Immature natural killer cell (primary cell): Measurements from ENCODE around the gene FAM217B. TPM values are rescaled to one million over a fixed set of nuclear protein-coding genes. Genes with fewer than 3 reads are reported as not detected.

Experiments
- DNase-seq, 3 donors: peaks; one replicate each; pipeline ENCODE4 v3.0.0; 2022; ENCODE audit warnings: mixed read lengths in 1 of 3
- H3K27ac Mint-ChIP-seq, 6 donors: one replicate each; pipeline ENCODE4 v1.8.0; 2020; ENCODE audit warnings: mixed read lengths in 6 of 6, mild to moderate bottlenecking in 5 of 6, inconsistent platforms in 4 of 6, moderate library complexity in 3 of 6
- H3K27me3 Mint-ChIP-seq, 3 donors: one replicate each; pipeline ENCODE4 v1.8.0; 2020 to 2021; ENCODE audit warnings: low read depth in 3 of 3, mild to moderate bottlenecking in 3 of 3, mixed read lengths in 3 of 3, moderate library complexity in 3 of 3, inconsistent platforms in 1 of 3
- H3K36me3 Mint-ChIP-seq, 3 donors: one replicate each; pipeline ENCODE4 v1.8.0; 2020; ENCODE audit warnings: mixed read lengths in 3 of 3, inconsistent platforms in 2 of 3, mild to moderate bottlenecking in 2 of 3
- H3K4me1 Mint-ChIP-seq, 2 donors: one replicate each; pipeline ENCODE4 v1.8.0; 2020; ENCODE audit warnings: inconsistent platforms in 2 of 2, mild to moderate bottlenecking in 2 of 2, mixed read lengths in 2 of 2, moderate library complexity in 1 of 2
- H3K4me3 Mint-ChIP-seq, 5 donors: one replicate each; pipeline ENCODE4 v1.8.0; 2020; ENCODE audit warnings: mild to moderate bottlenecking in 5 of 5, mixed read lengths in 5 of 5, inconsistent platforms in 3 of 5, moderate library complexity in 3 of 5
- H3K9me3 Mint-ChIP-seq, 6 donors: one replicate each; pipeline ENCODE4 v1.8.0; 2020; ENCODE audit warnings: mild to moderate bottlenecking in 6 of 6, mixed read lengths in 6 of 6, inconsistent platforms in 4 of 6, moderate library complexity in 3 of 6
- polyA plus RNA-seq, 3 donors: library from polyadenylated mRNA; unstranded; fragments of 300-500 nt; fragmentation: Illumina TruSeq; gene quantifications; one replicate each; pipeline ENCODE4 v1.2.3, GENCODE V29; 2021

Gene FAM217B
- polyA plus RNA-seq, 3 donors from 2014 or later, result 8.4 to 26.8 (median 25.6) TPM

DNA sequence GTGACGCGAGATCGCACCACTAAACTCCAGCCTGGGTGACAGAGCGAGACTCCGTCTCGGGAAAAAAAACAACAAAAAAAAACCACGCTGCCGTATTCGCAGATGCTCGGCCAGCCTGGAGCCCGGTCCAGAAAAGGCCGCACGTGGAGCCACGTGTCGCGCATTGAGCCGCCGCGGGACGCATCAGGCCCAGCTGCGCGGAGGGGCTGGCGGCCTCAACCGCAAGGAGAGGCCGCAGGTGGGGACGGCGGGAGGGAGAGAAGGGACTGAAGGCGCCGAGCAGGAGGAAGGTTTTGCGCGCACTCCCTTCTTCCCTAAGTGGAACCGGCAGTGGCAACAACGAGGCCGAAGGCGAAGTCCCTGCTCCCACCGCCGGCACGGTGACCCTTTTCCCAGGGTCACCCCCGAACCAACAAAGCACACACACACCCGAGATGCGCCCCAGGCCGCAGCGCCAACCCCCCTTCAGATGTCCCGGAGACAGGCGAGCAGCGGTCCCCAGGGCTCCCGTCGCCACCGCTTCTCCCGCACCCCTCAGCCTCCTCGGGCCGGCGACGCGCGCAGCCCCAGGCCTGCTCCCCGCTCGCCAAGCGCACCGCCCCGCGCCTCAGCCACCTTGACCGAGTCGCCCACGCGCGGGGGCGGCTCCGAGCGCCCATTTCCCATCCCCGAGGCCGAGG is 7.4 kb upstream of the FAM217B start:
- Mint-ChIP-seq H3K36me3 (no peaks in the 10 kb centered on the region), H3K4me1 (peaks cover 12 to 43% of the 10 kb centered on the region in 2 donors), H3K27me3 (peaks cover 0 to 10% (median 2%) of the 10 kb centered on the region in 3 donors), H3K4me3 (peak overlapping the region; percentile 40 to 73 (median 65)), H3K9me3 (no peaks in the 10 kb centered on the region), H3K27ac (peak overlapping the region in 1 of 6 donors; percentile 67)
- no peak for DNase-seq

GRCh38 chr20:59933296-59933848 is 6.8 kb upstream of the FAM217B start, which contains the start of gene SYCP2:
TSS of gene SYCP2 (minus strand) at chr20:59933637. CDS start at chr20:59922413, 11,224 bp downstream.
- H3K9me3 Mint-ChIP-seq, result no peaks in the 10 kb centered on the region
- H3K27me3 Mint-ChIP-seq, result peaks cover 0 to 10% (median 2%) of the 10 kb centered on the region in 3 donors
- peak within 1 kb of the TSS in 2 of 6 donors; percentile 59 to 67 for H3K27ac Mint-ChIP-seq
- peak; percentile 40 to 77 (median 61) for DNase-seq
- H3K4me3 Mint-ChIP-seq, result peak within 1 kb of the TSS; percentile 75 to 85 (median 75)
- H3K36me3 Mint-ChIP-seq, result no peaks in the 10 kb centered on the region
- peaks cover 18 to 50% of the 10 kb centered on the region in 2 donors for H3K4me1 Mint-ChIP-seq

- peak overlapping the region in 1 of 6 donors; percentile 59 for H3K27ac Mint-ChIP-seq
- DNase-seq, result peak; percentile 73 to 81 (median 79)
- peaks cover 3 to 14% (median 6%) of the 10 kb centered on the region in 3 donors for H3K27me3 Mint-ChIP-seq
- no peaks in the 10 kb centered on the region for H3K9me3 Mint-ChIP-seq
- H3K4me1 Mint-ChIP-seq, result peaks cover 24 to 56% of the 10 kb centered on the region in 2 donors
- H3K36me3 Mint-ChIP-seq, result no peaks in the 10 kb centered on the region
- H3K4me3 Mint-ChIP-seq, result peak overlapping the region; percentile 75 to 85 (median 75)
Observed at GRCh38 chr20:59933849-59934585, 6.2 kb upstream of the FAM217B start.

DNA sequence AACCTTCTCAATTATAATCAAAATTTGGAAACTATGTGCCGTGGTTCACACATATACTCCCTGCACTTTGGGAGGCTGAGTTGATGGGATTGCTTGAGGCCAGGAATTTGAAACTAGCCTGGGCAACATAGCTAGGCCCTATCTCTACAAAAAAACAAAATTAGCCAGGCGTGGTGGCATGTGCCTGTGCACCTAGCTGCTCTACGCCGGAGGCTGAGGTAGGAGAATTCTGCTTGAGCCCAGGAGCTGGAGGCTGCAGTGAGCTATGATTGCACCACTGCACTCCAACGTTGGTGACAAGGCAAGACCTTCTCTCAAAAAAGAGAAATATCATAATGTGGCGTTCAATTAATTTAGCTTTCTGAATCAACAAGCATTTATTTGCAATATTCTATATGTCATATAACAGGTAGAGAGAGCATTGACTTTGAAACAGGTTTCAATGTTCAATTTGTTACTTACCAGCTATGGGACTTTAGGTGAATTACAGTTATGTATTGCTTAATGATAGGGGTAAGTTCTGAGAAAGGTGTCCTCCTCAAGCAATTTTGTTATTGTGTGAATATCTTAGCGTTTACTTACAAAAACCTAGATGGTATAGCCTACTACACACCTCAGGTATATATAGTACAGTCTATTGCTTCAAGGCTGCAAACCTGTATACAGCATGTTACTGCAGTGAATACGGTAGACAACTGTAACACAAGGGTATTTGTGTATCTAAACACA is 4.6 kb upstream of the FAM217B start:
- Mint-ChIP-seq H3K4me3 (peak overlapping the region in 3 of 5 donors; percentile 33 to 42 (median 41)), H3K36me3 (no peaks in the 10 kb centered on the region), H3K27me3 (peaks cover 3 to 16% (median 8%) of the 10 kb centered on the region in 3 donors), H3K9me3 (no peaks in the 10 kb centered on the region), H3K4me1 (peaks cover 30 to 64% of the 10 kb centered on the region in 2 donors), H3K27ac (peak overlapping the region in 2 of 6 donors; percentile 28 to 40)
- DNase-seq, result no peak

GRCh38 chr20:59936409-59936808 is 3.8 kb upstream of the FAM217B start:
- no peaks in the 10 kb centered on the region for H3K9me3 Mint-ChIP-seq
- no peak for DNase-seq
- no peak overlapping the region for H3K27ac Mint-ChIP-seq
- H3K4me1 Mint-ChIP-seq, result peaks cover 38 to 72% of the 10 kb centered on the region in 2 donors
- no peaks in the 10 kb centered on the region for H3K36me3 Mint-ChIP-seq
- H3K27me3 Mint-ChIP-seq, result peaks cover 3 to 18% (median 8%) of the 10 kb centered on the region in 3 donors
- H3K4me3 Mint-ChIP-seq, result peak overlapping the region in 1 of 5 donors; percentile 19

- Mint-ChIP-seq H3K4me3 (peak overlapping the region in 1 of 5 donors; percentile 21), H3K9me3 (no peaks in the 10 kb centered on the region), H3K36me3 (no peaks in the 10 kb centered on the region), H3K27ac (no peak overlapping the region), H3K4me1 (peaks cover 38 to 74% of the 10 kb centered on the region in 2 donors), H3K27me3 (peaks cover 3 to 18% (median 8%) of the 10 kb centered on the region in 3 donors)
- DNase-seq, result no peak
Observed at GRCh38 chr20:59937150-59937549, 3.0 kb upstream of the FAM217B start.

GRCh38 chr20:59938221-59938620 is 2.0 kb upstream of the FAM217B start:
- peaks cover 3 to 18% (median 7%) of the 10 kb centered on the region in 3 donors for H3K27me3 Mint-ChIP-seq
- no peaks in the 10 kb centered on the region for H3K9me3 Mint-ChIP-seq
- H3K4me1 Mint-ChIP-seq, result peaks cover 37 to 77% of the 10 kb centered on the region in 2 donors
- peak overlapping the region in 5 of 6 donors; percentile 43 to 81 (median 78) for H3K27ac Mint-ChIP-seq
- no peak for DNase-seq
- H3K36me3 Mint-ChIP-seq, result peaks cover 0 to 3% (median 2%) of the 10 kb centered on the region in 3 donors
- peak overlapping the region; percentile 80 to 93 (median 86) for H3K4me3 Mint-ChIP-seq

DNA sequence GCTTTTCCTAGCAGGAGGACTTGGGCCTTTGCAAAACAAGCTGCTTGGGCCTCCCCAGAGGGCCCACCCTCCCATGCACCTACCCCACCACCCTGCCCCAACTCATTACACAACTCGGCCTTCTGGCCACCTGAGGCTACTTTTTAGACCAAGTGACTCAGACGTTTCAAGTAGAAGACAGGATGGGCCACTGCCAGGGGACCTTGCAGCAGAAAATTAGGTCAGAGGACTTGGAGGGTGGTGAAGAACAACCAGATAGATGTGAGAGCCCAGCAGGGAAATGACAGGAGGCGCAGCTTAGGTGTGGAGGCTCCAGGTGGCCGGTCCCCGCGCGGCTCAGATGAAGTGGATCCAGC is 1.5 kb upstream of the FAM217B start:
- peaks cover 37 to 77% of the 10 kb centered on the region in 2 donors for H3K4me1 Mint-ChIP-seq
- H3K27ac Mint-ChIP-seq, result peak overlapping the region; percentile 59 to 81 (median 77)
- peaks cover 3 to 15% (median 7%) of the 10 kb centered on the region in 3 donors for H3K27me3 Mint-ChIP-seq
- H3K4me3 Mint-ChIP-seq, result peak overlapping the region; percentile 80 to 93 (median 86)
- DNase-seq, result no peak
- H3K36me3 Mint-ChIP-seq, result peaks cover 0 to 3% (median 3%) of the 10 kb centered on the region in 3 donors
- no peaks in the 10 kb centered on the region for H3K9me3 Mint-ChIP-seq

- peak overlapping the region in 4 of 6 donors; percentile 76 to 98 (median 79) for H3K27ac Mint-ChIP-seq
- peaks cover 35 to 74% of the 10 kb centered on the region in 2 donors for H3K4me1 Mint-ChIP-seq
- H3K27me3 Mint-ChIP-seq, result peaks cover 3 to 11% (median 7%) of the 10 kb centered on the region in 3 donors
- no peak for DNase-seq
- peak overlapping the region; percentile 92 to 98 (median 95) for H3K4me3 Mint-ChIP-seq
- peaks cover 3 to 9% (median 9%) of the 10 kb centered on the region in 3 donors for H3K36me3 Mint-ChIP-seq
- H3K9me3 Mint-ChIP-seq, result no peaks in the 10 kb centered on the region
Observed at GRCh38 chr20:59939052-59939878, 924 bp upstream of the FAM217B start.

DNA sequence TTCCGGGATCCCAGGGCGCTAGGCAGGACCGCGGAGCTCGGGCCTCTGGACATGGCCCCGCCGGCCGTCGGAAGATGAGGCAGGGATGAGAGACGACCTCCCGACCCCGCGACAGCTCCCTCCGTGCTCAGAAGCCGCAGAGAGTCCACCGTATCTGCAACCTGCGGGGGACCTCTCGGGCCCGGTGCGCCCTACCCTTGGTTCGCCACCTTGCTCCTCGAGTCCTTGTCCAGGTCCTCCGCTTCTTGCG is 385 bp upstream of the FAM217B start:
- peaks cover 8 to 14% (median 14%) of the 10 kb centered on the region in 3 donors for H3K36me3 Mint-ChIP-seq
- H3K4me1 Mint-ChIP-seq, result peaks cover 35 to 69% of the 10 kb centered on the region in 2 donors
- H3K4me3 Mint-ChIP-seq, result peak overlapping the region; percentile 91 to 98 (median 95)
- no peak for DNase-seq
- H3K27me3 Mint-ChIP-seq, result peaks cover 3 to 10% (median 7%) of the 10 kb centered on the region in 3 donors
- H3K27ac Mint-ChIP-seq, result peak overlapping the region; percentile 81 to 98 (median 90)
- H3K9me3 Mint-ChIP-seq, result no peaks in the 10 kb centered on the region

DNA sequence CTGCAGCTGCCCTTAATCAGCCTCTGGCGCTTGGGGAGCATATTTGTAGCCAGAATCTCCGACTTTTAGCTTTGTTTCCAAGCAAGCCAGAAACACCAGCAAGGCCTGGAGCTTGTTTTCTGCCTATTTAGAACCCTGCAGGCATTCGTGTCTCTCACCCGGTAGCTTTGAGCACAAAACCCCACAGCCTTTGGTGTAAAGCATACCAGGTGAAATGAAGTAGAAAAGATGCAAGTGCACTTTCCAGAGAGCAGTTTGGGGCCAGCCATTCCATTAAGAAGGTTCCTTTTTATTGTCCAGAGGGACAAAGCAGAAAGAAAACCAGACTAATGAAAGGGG is 736 bp downstream of the FAM217B start:
- H3K9me3 Mint-ChIP-seq, result no peaks in the 10 kb centered on the region
- peaks cover 33 to 58% of the 10 kb centered on the region in 2 donors for H3K4me1 Mint-ChIP-seq
- peaks cover 9 to 22% (median 15%) of the 10 kb centered on the region in 3 donors for H3K36me3 Mint-ChIP-seq
- peaks cover 3 to 10% (median 7%) of the 10 kb centered on the region in 3 donors for H3K27me3 Mint-ChIP-seq
- peak overlapping the region; percentile 95 to 99 (median 98) for H3K27ac Mint-ChIP-seq
- peak overlapping the region; percentile 92 to 99 (median 97) for H3K4me3 Mint-ChIP-seq
- no peak for DNase-seq

DNA sequence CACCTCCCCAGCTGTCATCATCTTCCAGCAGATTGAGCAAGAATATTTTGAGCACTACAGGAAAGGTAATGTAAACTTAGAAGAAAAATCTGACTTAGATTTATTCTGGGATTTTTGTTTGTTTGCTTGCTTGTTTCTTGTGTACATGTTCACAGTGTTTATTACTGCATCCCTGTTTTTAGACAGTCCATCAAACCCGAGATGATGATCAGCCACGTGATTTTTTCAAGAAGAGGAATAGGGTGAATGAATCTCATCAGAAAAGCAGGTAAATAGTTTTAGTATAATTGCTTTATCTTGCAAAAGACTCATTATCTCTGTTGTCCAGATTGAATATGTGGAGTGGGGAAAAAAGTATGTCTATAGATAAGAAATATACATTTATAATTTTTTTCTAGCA is 2.1 kb downstream of the FAM217B start:
- Mint-ChIP-seq H3K4me3 (peak overlapping the region in 2 of 5 donors; percentile 4 to 33), H3K27ac (peak overlapping the region in 1 of 6 donors; percentile 40), H3K4me1 (peaks cover 31 to 51% of the 10 kb centered on the region in 2 donors), H3K27me3 (peaks cover 3 to 10% (median 7%) of the 10 kb centered on the region in 3 donors), H3K36me3 (peaks cover 9 to 24% (median 15%) of the 10 kb centered on the region in 3 donors), H3K9me3 (no peaks in the 10 kb centered on the region)
- DNase-seq, result no peak
